Keratinocyte (primary cell): ENCODE measurements around the gene GSAP.

Experiments used
- CTCF ChIP-seq, 3 experiments: IDR thresholded peaks in 1 of 3; conservative IDR thresholded peaks in 1 of 3; optimal IDR thresholded peaks in 1 of 3; 2 replicates in 2 of 3; 3 replicates in 1 of 3; pipeline versions ENCODE3 to v1.5.1; 2011; ENCODE audit warnings: low read length in 3 of 3, mild to moderate bottlenecking in 3 of 3, moderate library complexity in 2 of 3, control low read depth in 1 of 3, inconsistent platforms in 1 of 3; ENCODE audit not compliant: insufficient read depth in 2 of 3; ENCODE audit errors: extremely low read depth in 1 of 3
- EZH2 ChIP-seq: IDR thresholded peaks from one replicate; pipeline ENCODE4 v1.6.1; 2012; ENCODE audit warnings: inconsistent platforms, mild to moderate bottlenecking, low read length, moderate library complexity

- TF ChIP-seq CTCF (optimal IDR thresholded peaks at IDR 0.05 in 1 of 3, IDR thresholded peaks at IDR 0.05 in 1 of 3, conservative IDR thresholded peaks at IDR 0.05 in 1 of 3; ENCODE audit: extremely low read depth in 1 of 3, insufficient read depth in 2 of 3, low read length in 3 of 3) = no peak
- no peak for TF ChIP-seq EZH2
Measured at GRCh38 chr7:77443042-77443441, 26.9 kb upstream of the GSAP start.
